IMR-90 (cell line): ENCODE results near the gene PSMD1. TPM values are rescaled to one million over a fixed set of nuclear protein-coding genes. Genes with fewer than 3 reads are reported as not detected.

Experiments used
- ATAC-seq: fragments of 200-7000 bp; cut with Tn5 transposase; 2 replicates; pipeline ENCODE4 v1.9.1; 2020; ENCODE audit warnings: low read depth, mild to moderate bottlenecking, moderate library complexity
- BruUV-seq: library from RNA; stranded (reverse); fragments of 400-500 nt; replicated peaks from 2 replicates; lab custom pipeline; 2021; lab: Mats Ljungman, UMichigan
- CTCF ChIA-PET: fragments of 300-600 bp; formaldehyde crosslinking; extraction: SDS; loops from one replicate; lab custom pipeline; 2021; ENCODE audit warnings: antibody characterized with exemption; lab: Yijun Ruan, JAX
- POLR2A ChIA-PET: fragments of 300-600 bp; sonication (Branson Sonifier 250); formaldehyde crosslinking; loops from one replicate; lab custom pipeline; 2022; ENCODE audit warnings: antibody characterized with exemption; ENCODE audit not compliant: unreplicated experiment; lab: Charles Lee
- DNase-seq: peaks from one replicate; pipeline ENCODE4 v3.0.0; 2013
- H2AFZ ChIP-seq: replicated peaks from 2 replicates; pipeline ENCODE3; 2013; ENCODE audit warnings: low read length, mild to moderate bottlenecking; ENCODE audit not compliant: poor library complexity
- H2AK5ac ChIP-seq: 2 replicates; pipeline ENCODE4 v1.6.1; 2013; ENCODE audit warnings: low read depth, low read length, inconsistent platforms
- H2AK9ac ChIP-seq: replicated peaks from 2 replicates; pipeline ENCODE3; 2013; ENCODE audit warnings: mild to moderate bottlenecking, low read depth, low read length, moderate library complexity; ENCODE audit not compliant: poor library complexity
- H2BK120ac ChIP-seq: 2 replicates; pipeline ENCODE4 v1.6.1; 2013; ENCODE audit warnings: low read depth, low read length, inconsistent platforms
- H2BK15ac ChIP-seq: 3 replicates; pipeline ENCODE4 v1.6.1; 2013; ENCODE audit warnings: low read depth, low read length, inconsistent platforms
- H2BK20ac ChIP-seq: 2 replicates; pipeline ENCODE4 v1.6.1; 2013; ENCODE audit warnings: low read depth, mild to moderate bottlenecking, inconsistent platforms, low read length, moderate library complexity
- H2BK5ac ChIP-seq: 2 replicates; pipeline ENCODE4 v1.6.1; 2013; ENCODE audit warnings: mild to moderate bottlenecking, low read depth, low read length, inconsistent platforms; ENCODE audit not compliant: poor library complexity, severe bottlenecking
- H3K14ac ChIP-seq: replicated peaks from 2 replicates; pipeline ENCODE4 v1.6.1; 2013; ENCODE audit warnings: low read depth, low read length, inconsistent platforms
- H3K18ac ChIP-seq: 2 replicates; pipeline ENCODE4 v1.6.1; 2013; ENCODE audit warnings: low read depth, low read length, control low read depth
- H3K23ac ChIP-seq: 2 replicates; pipeline ENCODE4 v1.6.1; 2013; ENCODE audit warnings: low read depth, low read length, inconsistent platforms
- H3K27ac ChIP-seq: 2 replicates; pipeline ENCODE4 v1.5.1; 2013; ENCODE audit warnings: mild to moderate bottlenecking, control low read depth, low read length; ENCODE audit not compliant: insufficient read depth
- H3K27me3 ChIP-seq: 2 replicates; pipeline ENCODE4 v1.6.1; 2013; ENCODE audit warnings: low read length; ENCODE audit not compliant: control insufficient read depth, insufficient read depth
- H3K36me3 ChIP-seq: 2 replicates; pipeline ENCODE4 v1.6.1; 2013; ENCODE audit warnings: low read length, mixed read lengths; ENCODE audit not compliant: control insufficient read depth, insufficient read depth
- H3K4ac ChIP-seq: 2 replicates; pipeline ENCODE4 v1.6.1; 2013; ENCODE audit warnings: low read depth, low read length, inconsistent platforms
- H3K4me1 ChIP-seq: 2 replicates; pipeline ENCODE4 v1.6.1; 2013; ENCODE audit warnings: low read length, mixed read lengths; ENCODE audit not compliant: control insufficient read depth, insufficient read depth
- H3K4me2 ChIP-seq: 2 replicates; pipeline ENCODE4 v1.6.1; 2013; ENCODE audit warnings: low read depth, mild to moderate bottlenecking, control low read depth, low read length, moderate library complexity
- H3K4me3 ChIP-seq: 2 replicates; pipeline ENCODE4 v1.5.1; 2013; ENCODE audit warnings: low read depth, mild to moderate bottlenecking, control low read depth, low read length, moderate library complexity; ENCODE audit not compliant: insufficient read depth
- H3K56ac ChIP-seq: 2 replicates; pipeline ENCODE4 v1.6.1; 2013; ENCODE audit warnings: low read length, inconsistent platforms; ENCODE audit not compliant: insufficient read depth; ENCODE audit errors: extremely low read depth
- H3K79me1 ChIP-seq, 2 experiments: 2 replicates each; pipeline ENCODE4 v1.6.1; 2013; ENCODE audit warnings: low read length in 2 of 2, inconsistent platforms in 1 of 2, low read depth in 1 of 2
- H3K9ac ChIP-seq: 2 replicates; pipeline ENCODE4 v1.6.1; 2013; ENCODE audit warnings: low read depth, low read length, control low read depth
- H3K9me1 ChIP-seq: 2 replicates; pipeline ENCODE4 v1.6.1; 2013; ENCODE audit warnings: low read length, inconsistent platforms; ENCODE audit not compliant: insufficient read depth
- H3K9me3 ChIP-seq: 2 replicates; pipeline ENCODE4 v1.6.1; 2013; ENCODE audit warnings: low read length; ENCODE audit not compliant: control insufficient read depth, insufficient read depth
- H4K20me1 ChIP-seq: 2 replicates; pipeline ENCODE4 v1.6.1; 2013; ENCODE audit warnings: low read length, inconsistent platforms; ENCODE audit not compliant: insufficient read depth
- H4K5ac ChIP-seq: 2 replicates; pipeline ENCODE4 v1.6.1; 2013; ENCODE audit warnings: mild to moderate bottlenecking, low read depth, low read length, control low read depth
- H4K8ac ChIP-seq, 2 experiments: 2 replicates each; pipeline ENCODE4 v1.6.1; 2013; ENCODE audit warnings: low read depth in 2 of 2, low read length in 2 of 2, control low read depth in 1 of 2, inconsistent platforms in 1 of 2
- H4K91ac ChIP-seq: 2 replicates; pipeline ENCODE4 v1.6.1; 2013; ENCODE audit warnings: low read depth, low read length, inconsistent platforms; ENCODE audit not compliant: insufficient read depth
- CHD1 ChIP-seq: IDR thresholded peaks from 2 replicates; pipeline ENCODE4 v1.6.1; 2012; ENCODE audit warnings: low read depth, low read length, improper control_type of control experiment
- RAD21 ChIP-seq: IDR thresholded peaks from 2 replicates; pipeline ENCODE4 v1.6.1; 2012; ENCODE audit warnings: low read length, improper control_type of control experiment
- USF2 ChIP-seq: fragments of 150-350 bp; IDR thresholded peaks from 2 replicates; pipeline ENCODE4 v1.6.1; 2017; ENCODE audit warnings: mild to moderate bottlenecking, antibody characterized with exemption, low read length, low read depth
- dilution Hi-C: fragments of 300-500 bp; cut with HindIII; formaldehyde crosslinking; loops from one replicate; pipeline ENCODE4 v1.14.3; 2018; ENCODE audit warnings: low sequenced_read_pairs; ENCODE audit not compliant: unreplicated experiment
- in situ Hi-C: fragments of 300-500 bp; cut with MboI; formaldehyde crosslinking; loops from 3 replicates; pipeline ENCODE4 v1.14.3; 2019; ENCODE audit warnings: low sequenced_read_pairs, inconsistent platforms, mixed read lengths
- intact Hi-C: fragments of 100-400 bp; cut with micrococcal nuclease; formaldehyde crosslinking; loops from 2 replicates; pipeline ENCODE4 v1.10.0; 2022
- polyA plus RNA-seq, 3 experiments: library from polyadenylated mRNA; depleted of rRNA; stranded (reverse); fragments of >200 nt; gene quantifications; 2 replicates each; pipeline ENCODE4 v1.2.3, GENCODE V29; 2012; ENCODE audit warnings: low replicate concordance in 1 of 3
- total RNA-seq: library from RNA; depleted of rRNA; stranded (reverse); fragments of >200 nt; gene quantifications from 2 replicates; pipeline ENCODE4 v1.2.3, GENCODE V29; 2012

PSMD1 gene
- total and polyA plus RNA-seq, 2 of the 4 experiments (the other 2 are of a cell fraction): 89.8 to 181 TPM

- Histone ChIP-seq H2BK20ac (no peak overlapping the region), H3K4me3 (no peak overlapping the region), H3K9me3 (peaks cover 2% of the 10 kb centered on the region; the same call in 1 of the 2 replicates), H4K5ac (no peak overlapping the region), H3K18ac (no peak overlapping the region), H3K27me3 (peaks cover 24% of the 10 kb centered on the region), H3K27ac (no peak overlapping the region), H4K20me1 (no peaks in the 10 kb centered on the region), H2BK15ac (no peak overlapping the region), H3K4me2 (no peak overlapping the region), H2AFZ (no peak overlapping the region), H3K36me3 (no peaks in the 10 kb centered on the region), H3K4ac (no peak overlapping the region), H2AK9ac (no peak overlapping the region), H4K8ac (no peak overlapping the region), H3K9ac (no peak overlapping the region), H4K91ac (no peak overlapping the region), H2BK5ac (no peak overlapping the region), H3K79me1 (no peaks in the 10 kb centered on the region), H2AK5ac (no peak overlapping the region), H3K23ac (no peak overlapping the region), H3K9me1 (0 out of 2 replicates have a peak, but pooled peaks cover 2% of the 10 kb centered on the region), H3K4me1 (no peaks in the 10 kb centered on the region), H3K56ac (no peak overlapping the region), H2BK120ac (no peak overlapping the region), H3K14ac (no peak overlapping the region)
- POLR2A ChIA-PET: no interaction called here
- no TSS peak for BruUV-seq
- DNase-seq: no peak
- ATAC-seq: no peak
- in situ Hi-C loops (no loop called here), dilution Hi-C loops (no loop called here), intact Hi-C loops (no loop called here)
- CTCF ChIA-PET: no interaction called here
- no peak for TF ChIP-seq CHD1
- TF ChIP-seq USF2: no peak
- TF ChIP-seq RAD21: no peak
Measured at GRCh38 chr2:231028889-231029288, 27.8 kb upstream of the PSMD1 start.
